GM12801 (cell line): ENCODE data around the gene FAM240A.

Experiments
- CTCF ChIP-seq: IDR thresholded peaks from one replicate; pipeline ENCODE4 v1.5.1; 2011; ENCODE audit warnings: control low read depth; ENCODE audit not compliant: insufficient read length; ENCODE audit errors: extremely low read depth

FAM240A gene

GRCh38 chr3:46580675-46581074, 31.6 kb upstream of the FAM240A start:
- TF ChIP-seq CTCF = no peak

GRCh38 chr3:46584598-46585467, 27.5 kb upstream of the FAM240A start:
- TF ChIP-seq CTCF = no peak

GRCh38 chr3:46585799-46586693, 26.3 kb upstream of the FAM240A start:
- no peak for TF ChIP-seq CTCF

- TF ChIP-seq CTCF = no peak
These were observed 25.5 kb upstream of the FAM240A start for GRCh38 chr3:46586738-46587246.

GRCh38 chr3:46593274-46593862, 19.0 kb upstream of the FAM240A start:
- TF ChIP-seq CTCF = no peak

GRCh38 chr3:46593979-46594378, 18.3 kb upstream of the FAM240A start:
- no peak for TF ChIP-seq CTCF

- no peak for TF ChIP-seq CTCF
These were observed 17.6 kb upstream of the FAM240A start for GRCh38 chr3:46594723-46595122.
